AG08396 (cell line): Measurements from ENCODE around the gene DAGLA.
"Not testable (repeated sequence)": the region's sequence is repeated elsewhere in the genome, so short reads cannot be mapped to it uniquely, and the experiment has no call there.

ENCODE experiments used
- DNase-seq: peaks from one replicate; pipeline ENCODE4 v3.0.0; 2012; ENCODE audit warnings: low spot score, mixed read lengths

DAGLA gene

GRCh38 chr11:61667684-61668305 is 12.4 kb upstream of the DAGLA start:
- no peak for DNase-seq

GRCh38 chr11:61669417-61669816 is 10.8 kb upstream of the DAGLA start:
- no peak for DNase-seq

- no peak for DNase-seq
Measured at GRCh38 chr11:61670626-61671025, 9.6 kb upstream of the DAGLA start.

GRCh38 chr11:61671527-61671926 is 8.7 kb upstream of the DAGLA start:
- DNase-seq: no peak

GRCh38 chr11:61673946-61674467 is 6.2 kb upstream of the DAGLA start:
- DNase-seq: not testable (repeated sequence)

GRCh38 chr11:61675826-61676225 is 4.4 kb upstream of the DAGLA start:
- no peak for DNase-seq

- DNase-seq: no peak
Measured at GRCh38 chr11:61679296-61679695, 895 bp upstream of the DAGLA start.

GRCh38 chr11:61680622-61681221 is 531 bp downstream of the DAGLA start:
- DNase-seq: no peak

- no peak for DNase-seq
Measured at GRCh38 chr11:61682093-61682732, 2.0 kb downstream of the DAGLA start.

- no peak for DNase-seq
Measured at GRCh38 chr11:61682906-61683675, 2.9 kb downstream of the DAGLA start.

- no peak for DNase-seq
Measured at GRCh38 chr11:61683961-61684869, 4.0 kb downstream of the DAGLA start.

GRCh38 chr11:61684870-61685616 is 4.9 kb downstream of the DAGLA start:
- DNase-seq: peak; percentile 61

- DNase-seq: no peak
Measured at GRCh38 chr11:61685617-61685967, 5.4 kb downstream of the DAGLA start.

GRCh38 chr11:61686066-61686465 is 5.9 kb downstream of the DAGLA start:
- no peak for DNase-seq

GRCh38 chr11:61686469-61686868 is 6.3 kb downstream of the DAGLA start:
- DNase-seq: no peak

GRCh38 chr11:61687420-61687819 is 7.2 kb downstream of the DAGLA start:
- DNase-seq: no peak

- peak; percentile 78 for DNase-seq
Measured at GRCh38 chr11:61688365-61689163, 8.4 kb downstream of the DAGLA start.

GRCh38 chr11:61689164-61689496 is 8.9 kb downstream of the DAGLA start:
- DNase-seq: no peak

- DNase-seq: no peak
Measured at GRCh38 chr11:61690706-61691379, 10.7 kb downstream of the DAGLA start.
